GM18907 (cell line): ENCODE data around the gene TNFRSF25.

Source experiments
- ATAC-seq: cut with Tn5 transposase; IDR thresholded peaks from one replicate; pipeline ENCODE4 v1.9.1; 2021; ENCODE audit warnings: mild to moderate bottlenecking, moderate library complexity; ENCODE audit not compliant: unreplicated experiment

TNFRSF25 gene

GRCh38 chr1:6466023-6466422 lies at the start of gene TNFRSF25:
Gene TNFRSF25, minus strand, starts transcription at chr1:6466173. Its CDS starts 66 bp downstream, at chr1:6466107.
- ATAC-seq = no peak

- ATAC-seq = no peak
Observed at GRCh38 chr1:6515771-6516170, 49.8 kb upstream of the TNFRSF25 start.

GRCh38 chr1:6513320-6513801 lies 47.4 kb upstream of the TNFRSF25 start:
- ATAC-seq = no peak

- no peak for ATAC-seq
Observed at GRCh38 chr1:6512908-6513280, 46.9 kb upstream of the TNFRSF25 start.

- no peak for ATAC-seq
Observed at GRCh38 chr1:6512245-6512907, 46.4 kb upstream of the TNFRSF25 start.

- no peak for ATAC-seq
Observed at GRCh38 chr1:6511561-6512244, 45.7 kb upstream of the TNFRSF25 start.

- no peak for ATAC-seq
Observed at GRCh38 chr1:6511056-6511455, 45.1 kb upstream of the TNFRSF25 start.

- ATAC-seq = no peak
Observed at GRCh38 chr1:6510493-6510892, 44.5 kb upstream of the TNFRSF25 start.

- no peak for ATAC-seq
Observed at GRCh38 chr1:6509919-6510291, 43.9 kb upstream of the TNFRSF25 start.

GRCh38 chr1:6509220-6509918 lies 43.4 kb upstream of the TNFRSF25 start:
- no peak for ATAC-seq

GRCh38 chr1:6508816-6509189 lies 42.8 kb upstream of the TNFRSF25 start:
- ATAC-seq = no peak

GRCh38 chr1:6508154-6508815 lies 42.3 kb upstream of the TNFRSF25 start:
- ATAC-seq = no peak

- ATAC-seq = no peak
Observed at GRCh38 chr1:6507461-6507911, 41.5 kb upstream of the TNFRSF25 start.

GRCh38 chr1:6507037-6507428 lies 41.1 kb upstream of the TNFRSF25 start:
- no peak for ATAC-seq

- ATAC-seq = no peak
Observed at GRCh38 chr1:6506210-6507036, 40.5 kb upstream of the TNFRSF25 start.

- no peak for ATAC-seq
Observed at GRCh38 chr1:6505367-6506209, 39.6 kb upstream of the TNFRSF25 start.

- no peak for ATAC-seq
Observed at GRCh38 chr1:6504887-6505286, 38.9 kb upstream of the TNFRSF25 start.

- ATAC-seq = no peak
Observed at GRCh38 chr1:6503884-6504602, 38.1 kb upstream of the TNFRSF25 start.
